ENCODE measurements around the gene PVRIG.
"Not testable (repeated sequence)": the region's sequence is repeated elsewhere in the genome, so short reads cannot be mapped to it uniquely, and the experiment has no call there.

The PVRIG gene

GRCh38 chr7:100219801-100220585, at the start of gene PVRIG:
PVRIG (plus strand) TSS chr7:100219949; CDS start chr7:100219971, 22 bp downstream.
- not testable (repeated sequence) for ATAC-seq (replicated peaks); H3K9me3 Mint-ChIP-seq; H3K27me3 Mint-ChIP-seq; DNase-seq
- peaks cover 41 to 91% of the 10 kb centered on the region in 2 donors for H3K4me1 Mint-ChIP-seq
- peaks cover 15 to 37% of the 10 kb centered on the region in 2 donors for H3K36me3 Mint-ChIP-seq
- peak within 1 kb of the TSS; percentile 99 for H3K27ac Mint-ChIP-seq
- peak within 1 kb of the TSS; percentile 81 to 87 for H3K4me3 Mint-ChIP-seq

DNA sequence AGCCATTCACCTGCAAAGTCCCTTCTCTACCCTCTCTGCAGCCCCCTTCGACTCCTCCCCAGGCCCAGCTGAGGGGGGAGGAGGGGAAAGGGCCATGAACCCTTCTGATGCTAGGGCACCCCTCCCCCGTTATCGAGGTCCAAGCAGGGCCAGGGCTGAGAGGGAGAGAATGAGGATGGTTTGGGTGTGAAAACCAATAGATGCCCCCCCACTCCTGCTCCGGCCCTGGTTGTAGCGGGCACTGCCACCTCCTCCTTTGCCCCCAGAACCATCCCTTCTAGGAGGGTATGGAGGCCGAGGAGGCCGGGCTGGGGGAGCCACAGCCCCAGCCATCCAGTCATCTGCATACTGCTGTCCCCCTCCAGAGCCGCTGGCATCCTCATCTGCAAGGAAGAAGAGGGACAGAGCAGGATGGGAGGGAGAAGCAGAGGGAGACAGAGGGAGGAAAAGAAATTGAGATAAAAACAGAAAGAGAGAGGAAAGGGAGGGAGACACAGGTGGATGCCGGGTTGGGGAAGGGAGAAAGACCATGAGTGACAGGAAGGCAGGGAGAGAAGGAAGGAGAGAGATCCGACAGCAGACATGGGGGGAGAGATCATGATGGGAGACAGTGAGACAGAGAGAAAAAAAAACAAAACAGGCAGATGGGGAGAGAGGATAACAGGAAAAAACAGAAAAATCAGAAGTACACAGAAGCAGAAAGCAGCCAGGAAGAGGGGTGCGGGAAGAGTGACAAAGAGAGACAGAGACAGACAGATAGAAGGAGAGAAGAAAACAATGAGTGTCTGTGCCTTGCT, 49.5 kb upstream of the PVRIG start:
- Mint-ChIP-seq H3K27ac (peak overlapping the region; percentile 33), H3K36me3 (peaks cover 1 to 8% of the 10 kb centered on the region in 2 donors), H3K4me1 (peaks cover 37 to 56% of the 10 kb centered on the region in 2 donors), H3K9me3 (no peaks in the 10 kb centered on the region), H3K4me3 (peak overlapping the region; percentile 68 to 80), H3K27me3 (peaks cover 48% of the 10 kb centered on the region in 2 donors)
- ATAC-seq (replicated peaks), result no peak
- no peak for DNase-seq

DNA sequence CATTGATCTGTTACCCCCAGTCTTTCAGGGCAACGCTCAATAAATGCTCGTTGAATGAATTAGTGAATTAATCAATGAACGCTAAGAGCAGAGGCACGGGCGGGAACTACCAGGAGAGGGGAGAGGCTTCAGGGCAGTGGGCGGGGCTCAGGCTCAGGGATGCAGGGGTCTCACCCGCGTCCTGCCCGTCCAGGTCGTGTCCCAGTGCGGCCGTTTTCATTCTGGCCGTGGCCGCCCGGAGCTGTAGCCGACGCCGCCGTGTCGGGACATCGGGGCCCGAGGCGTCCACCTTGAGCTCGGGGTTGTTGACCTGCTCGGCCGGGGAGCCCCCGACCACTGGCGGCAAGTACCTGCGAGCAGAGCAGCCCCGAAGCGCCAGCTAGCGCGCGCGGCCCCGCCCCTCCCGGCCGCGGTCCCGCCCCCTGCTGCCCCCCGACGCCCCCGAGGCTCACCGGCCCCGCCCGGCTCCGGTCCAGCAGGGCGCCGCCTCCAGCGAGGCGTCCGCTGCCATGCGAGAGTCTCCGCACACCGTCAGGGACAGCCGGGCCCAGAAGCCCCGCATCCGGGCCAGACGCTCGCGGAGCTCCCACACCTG, 48.6 kb upstream of the PVRIG start:
- ATAC-seq (replicated peaks), result peak; percentile 49 to 56
- H3K4me1 Mint-ChIP-seq, result peaks cover 39 to 61% of the 10 kb centered on the region in 2 donors
- DNase-seq, result no peak
- peaks cover 42 to 44% of the 10 kb centered on the region in 2 donors for H3K27me3 Mint-ChIP-seq
- H3K9me3 Mint-ChIP-seq, result no peaks in the 10 kb centered on the region
- peak overlapping the region; percentile 33 to 68 for H3K4me3 Mint-ChIP-seq
- H3K36me3 Mint-ChIP-seq, result peaks cover 1 to 8% of the 10 kb centered on the region in 2 donors
- no peak overlapping the region for H3K27ac Mint-ChIP-seq

DNA sequence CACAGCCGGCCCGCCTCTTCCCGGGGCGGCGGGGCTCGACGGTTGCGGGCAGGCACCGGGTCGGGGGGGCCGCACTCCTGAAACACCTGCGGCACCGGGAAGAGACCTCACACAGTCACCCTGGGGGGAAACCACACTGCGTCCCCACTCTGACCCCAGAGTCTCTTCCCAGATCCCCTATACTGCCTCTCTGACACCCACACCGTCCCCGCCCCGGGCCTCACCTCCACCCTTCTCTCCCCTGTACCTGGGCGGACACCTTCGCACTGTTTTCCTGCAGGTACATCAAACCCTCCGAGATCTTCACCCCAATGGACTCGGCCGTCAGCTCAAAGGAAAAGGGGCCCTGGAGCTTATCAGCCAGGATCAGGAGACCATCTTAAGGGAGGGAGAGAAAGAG, 47.9 kb upstream of the PVRIG start:
- peaks cover 36 to 37% of the 10 kb centered on the region in 2 donors for H3K27me3 Mint-ChIP-seq
- DNase-seq (no peak), ATAC-seq (replicated peaks) (peak in 1 of 2 donors; percentile 15)
- peak overlapping the region; percentile 47 for H3K27ac Mint-ChIP-seq
- H3K4me3 Mint-ChIP-seq, result peak overlapping the region; percentile 76 to 80
- H3K9me3 Mint-ChIP-seq, result no peaks in the 10 kb centered on the region
- H3K4me1 Mint-ChIP-seq, result peaks cover 39 to 62% of the 10 kb centered on the region in 2 donors
- peaks cover 1 to 8% of the 10 kb centered on the region in 2 donors for H3K36me3 Mint-ChIP-seq

DNA sequence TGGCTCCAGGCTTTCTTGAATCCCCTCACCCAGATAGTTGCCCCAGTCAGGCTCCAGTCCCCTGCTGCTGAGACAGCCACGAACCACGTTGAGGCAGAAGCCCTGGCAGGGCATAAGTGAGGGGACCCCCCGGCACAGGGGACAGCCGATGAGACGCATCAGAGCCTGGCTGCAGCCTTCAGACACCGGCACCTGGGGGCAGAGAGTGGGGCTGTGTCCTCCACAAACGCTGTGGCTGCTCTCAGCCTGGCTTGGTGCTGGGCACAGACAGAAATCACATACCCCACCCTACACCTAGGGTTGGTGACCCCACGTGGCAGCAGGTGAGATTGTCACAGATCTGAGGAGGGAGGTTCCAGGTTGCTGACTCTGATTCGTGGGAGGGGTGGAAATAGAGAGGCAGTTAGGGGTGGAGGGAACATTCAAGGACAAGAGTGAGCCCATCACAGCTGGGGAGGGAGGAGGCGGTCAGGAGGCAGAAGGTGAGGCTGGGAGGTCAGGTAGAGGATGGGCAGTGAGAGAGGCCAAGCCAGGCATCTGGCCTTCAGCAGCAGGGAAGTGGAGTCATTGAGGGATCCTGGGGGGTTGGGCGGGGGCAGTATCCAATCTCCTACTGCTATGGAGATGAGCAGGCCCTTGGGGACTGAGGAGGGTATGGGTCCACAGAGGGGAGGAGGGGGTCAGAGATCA, 45.8 kb upstream of the PVRIG start:
- peaks cover 22 to 52% of the 10 kb centered on the region in 2 donors for H3K4me1 Mint-ChIP-seq

DNA sequence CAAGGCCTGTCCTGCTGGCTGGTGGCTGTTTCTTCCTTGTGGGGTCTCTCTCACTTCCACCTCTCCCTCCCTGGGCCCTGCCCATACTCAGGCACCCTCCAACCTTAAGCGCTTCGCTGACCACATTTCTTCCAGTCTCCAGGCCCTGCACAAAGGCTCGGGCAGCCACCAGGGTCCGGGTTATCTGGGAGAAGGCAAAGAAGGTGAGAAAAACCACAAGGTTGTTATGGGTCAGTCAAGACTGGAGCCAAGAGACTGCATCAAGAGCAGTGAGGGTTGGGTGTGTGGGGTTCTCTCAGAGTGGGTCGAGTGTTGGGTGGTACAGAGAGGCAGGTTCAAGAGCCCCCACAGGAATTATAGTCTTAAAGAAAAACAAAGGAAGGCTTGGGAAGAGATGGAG, 45.2 kb upstream of the PVRIG start:
- H3K4me1 Mint-ChIP-seq, result peaks cover 22 to 46% of the 10 kb centered on the region in 2 donors
- peaks cover 0 to 1% of the 10 kb centered on the region in 2 donors for H3K9me3 Mint-ChIP-seq
- peaks cover 1 to 8% of the 10 kb centered on the region in 2 donors for H3K36me3 Mint-ChIP-seq
- DNase-seq (no peak), ATAC-seq (replicated peaks) (no peak)
- no peak overlapping the region for H3K27ac Mint-ChIP-seq
- peaks cover 14% of the 10 kb centered on the region in 2 donors for H3K27me3 Mint-ChIP-seq
- H3K4me3 Mint-ChIP-seq, result no peak overlapping the region

More for the DNA sequence above, 45.8 kb upstream of the PVRIG start:
- Mint-ChIP-seq H3K36me3 (peaks cover 1 to 8% of the 10 kb centered on the region in 2 donors), H3K27me3 (peaks cover 15 to 16% of the 10 kb centered on the region in 2 donors), H3K27ac (no peak overlapping the region), H3K9me3 (peaks cover 0 to 1% of the 10 kb centered on the region in 2 donors), H3K4me3 (no peak overlapping the region)
- ATAC-seq (replicated peaks) (no peak), DNase-seq (no peak)

DNA sequence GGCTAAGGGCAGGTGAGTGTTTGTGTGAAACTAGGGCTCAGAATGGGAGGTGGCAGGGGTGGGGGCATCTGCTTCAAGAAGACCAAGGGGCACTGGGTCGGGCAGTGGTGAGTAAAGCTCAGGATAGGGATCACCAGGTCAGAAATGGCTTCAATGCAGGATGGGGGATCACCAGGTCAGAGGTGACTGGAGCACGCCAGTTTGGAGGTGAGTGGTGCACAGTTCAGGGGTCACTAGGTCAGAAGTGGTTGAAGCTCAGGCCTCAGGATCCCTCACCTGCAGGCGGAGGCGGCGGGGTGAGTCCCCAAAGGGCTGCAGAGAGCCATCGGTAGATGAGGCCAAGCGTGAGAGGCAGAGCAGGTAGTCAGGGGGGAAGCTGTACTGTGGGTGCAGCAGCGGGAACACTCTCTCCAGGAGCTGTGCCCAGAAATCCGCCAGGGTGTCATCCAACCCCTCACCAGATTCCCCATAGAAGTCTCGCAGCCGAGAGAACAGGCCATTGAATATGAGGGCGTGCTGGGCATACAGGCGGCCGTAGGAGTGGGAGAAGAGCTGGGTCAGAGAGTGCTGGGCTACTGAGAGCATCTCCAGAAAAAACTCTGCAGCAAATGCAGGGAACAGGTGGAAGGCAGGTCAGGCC, 44.3 kb upstream of the PVRIG start:
- Mint-ChIP-seq H3K27me3 (peaks cover 5 to 9% of the 10 kb centered on the region in 2 donors), H3K4me1 (peaks cover 19 to 41% of the 10 kb centered on the region in 2 donors), H3K4me3 (peak overlapping the region; percentile 1 to 14), H3K36me3 (peaks cover 1 to 6% of the 10 kb centered on the region in 2 donors), H3K9me3 (peaks cover 0 to 1% of the 10 kb centered on the region in 2 donors), H3K27ac (no peak overlapping the region)
- no peak for ATAC-seq (replicated peaks)
- DNase-seq, result no peak

- Mint-ChIP-seq H3K27me3 (peaks cover 0 to 4% of the 10 kb centered on the region in 2 donors), H3K9me3 (peaks cover 0 to 1% of the 10 kb centered on the region in 2 donors), H3K4me3 (peak overlapping the region; percentile 74 to 83), H3K4me1 (peaks cover 21 to 41% of the 10 kb centered on the region in 2 donors), H3K27ac (no peak overlapping the region), H3K36me3 (peaks cover 1 to 3% of the 10 kb centered on the region in 2 donors)
- no peak for DNase-seq
- ATAC-seq (replicated peaks), result no peak
Measured at GRCh38 chr7:100176096-100177044, 43.4 kb upstream of the PVRIG start.

DNA sequence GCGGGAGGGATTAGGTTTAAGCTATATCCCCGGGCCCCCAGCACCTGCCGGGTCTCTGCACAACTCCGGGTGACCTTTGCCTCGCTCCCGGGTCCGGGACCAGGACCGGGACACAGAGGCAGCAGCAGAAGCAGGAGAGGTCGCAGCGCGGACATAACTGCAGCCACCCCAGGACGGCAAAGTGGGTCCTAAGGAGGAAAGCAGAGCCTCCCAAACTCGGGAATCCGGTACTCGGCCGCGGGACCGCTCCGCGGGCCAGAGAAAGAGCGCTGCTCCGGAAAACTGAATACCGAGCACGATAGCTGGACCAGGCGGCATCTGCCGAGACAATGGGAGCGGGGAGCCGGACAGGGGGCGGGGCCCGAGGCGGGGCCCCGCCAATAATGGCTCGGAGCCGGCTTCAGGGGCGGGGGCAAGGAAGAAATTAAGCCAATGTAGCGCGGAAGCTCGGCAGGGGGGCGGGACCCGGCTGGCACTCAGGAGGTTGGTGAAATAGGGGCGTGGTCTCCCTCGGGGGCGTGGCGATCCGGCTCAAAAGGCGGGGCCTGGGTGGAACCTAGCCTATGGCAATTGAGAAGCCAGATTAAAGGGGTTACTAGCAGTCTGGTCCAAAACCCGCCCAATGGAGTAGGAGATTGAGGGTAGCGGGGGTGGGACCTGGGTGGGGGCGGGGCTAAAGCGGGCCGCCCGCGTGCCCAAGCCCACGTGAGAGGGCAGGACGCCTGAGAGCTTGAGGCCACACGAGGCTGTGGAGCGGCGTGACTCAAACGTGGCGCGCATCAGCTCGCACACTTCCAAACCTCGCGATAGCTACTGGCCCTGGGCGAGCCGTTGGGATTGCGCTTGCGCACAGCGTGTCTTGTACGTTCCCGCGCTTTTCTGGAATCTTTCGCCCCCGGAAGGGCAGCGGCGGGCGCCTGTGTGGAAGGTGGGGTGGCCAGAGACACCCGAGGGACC, 42.4 kb upstream of the PVRIG start, which contains the start of the genes GPC2 and STAG3:
GPC2 (minus strand) TSS at position 337 of the 957 bp plus-strand sequence; CDS start at position 155, 182 bp downstream.
STAG3 (plus strand) TSS at position 874 of the 957 bp plus-strand sequence. CDS start 2,639 bp downstream, outside the sequence.
- Mint-ChIP-seq H3K4me1 (peaks cover 19 to 35% of the 10 kb centered on the region in 2 donors), H3K4me3 (peak within 1 kb of the TSS; percentile 74 to 83), H3K27ac (peak within 1 kb of the TSS; percentile 72), H3K9me3 (peaks cover 0 to 1% of the 10 kb centered on the region in 2 donors), H3K27me3 (peaks cover 0 to 4% of the 10 kb centered on the region in 2 donors), H3K36me3 (peaks cover 1 to 3% of the 10 kb centered on the region in 2 donors)
- ATAC-seq (replicated peaks) (peak; percentile 92 to 94), DNase-seq (peak; percentile 96)

DNA sequence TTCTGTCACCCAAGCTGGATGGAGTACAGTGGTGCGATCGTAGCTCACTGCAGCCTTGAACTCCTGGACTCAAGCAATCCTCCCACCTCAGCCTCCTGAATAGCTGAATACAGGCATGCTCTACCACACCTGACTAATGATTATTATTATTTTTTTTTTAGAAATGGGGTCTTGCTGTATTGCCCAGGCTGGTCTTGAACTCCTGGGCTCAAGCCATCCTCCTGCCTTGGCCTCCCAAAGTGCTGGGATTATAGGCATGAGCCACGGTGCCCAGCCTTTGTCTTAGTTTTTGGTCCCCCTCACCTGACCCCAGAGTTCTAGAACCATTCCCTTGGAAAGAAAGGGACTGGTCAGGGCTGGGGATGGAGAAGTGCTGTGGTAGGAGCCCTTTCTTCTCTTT, 39.7 kb upstream of the PVRIG start:
- not testable (repeated sequence) for H3K27ac Mint-ChIP-seq; H3K36me3 Mint-ChIP-seq; H3K27me3 Mint-ChIP-seq; DNase-seq; H3K9me3 Mint-ChIP-seq; ATAC-seq (replicated peaks)
- peak overlapping the region in 1 of 2 donors; percentile 47 for H3K4me3 Mint-ChIP-seq
- H3K4me1 Mint-ChIP-seq, result peaks cover 18 to 35% of the 10 kb centered on the region in 2 donors

GRCh38 chr7:100182616-100183015, 37.1 kb upstream of the PVRIG start:
- H3K4me1 Mint-ChIP-seq, result peaks cover 8 to 19% of the 10 kb centered on the region in 2 donors
- DNase-seq; H3K4me3 Mint-ChIP-seq; H3K27ac Mint-ChIP-seq; ATAC-seq (replicated peaks); H3K36me3 Mint-ChIP-seq; H3K27me3 Mint-ChIP-seq; H3K9me3 Mint-ChIP-seq: not testable (repeated sequence)
